Tibial artery (tissue), 4 donors: ENCODE data around the gene VEGFA.

Source experiments
- DNase-seq, 2 donors: peaks; one replicate each; pipeline ENCODE4 v3.0.0-alpha.2; 2019
- H3K27ac ChIP-seq, 2 donors: fragments of 200-600 bp; sonication (generic) in 1 of 2; 1 replicate in 1 of 2; 2 replicates in 1 of 2; pipeline ENCODE4 v1.5.1; 2018 to 2019; ENCODE audit warnings: mild to moderate bottlenecking in 1 of 2
- H3K27me3 ChIP-seq, 2 donors: fragments of 200-600 bp; sonication (generic) in 1 of 2; one replicate each; pipeline versions ENCODE4 v1.5.1 to v1.6.0; 2016 to 2019
- H3K36me3 ChIP-seq, 3 donors: fragments of 200-600 bp; sonication (generic) in 2 of 3; one replicate each; pipeline ENCODE4 v1.5.1; 2016 to 2019; ENCODE audit warnings: mild to moderate bottlenecking in 2 of 3
- H3K4me1 ChIP-seq, 4 donors: fragments of 200-600 bp; sonication (generic) in 2 of 4; 1 replicate in 3 of 4; 2 replicates in 1 of 4; pipeline ENCODE4 v1.5.1; 2016 to 2019
- H3K4me3 ChIP-seq, 2 donors: fragments of 200-600 bp; sonication (generic) in 1 of 2; 1 replicate in 1 of 2; 2 replicates in 1 of 2; pipeline ENCODE4 v1.5.1; 2018 to 2019; ENCODE audit warnings: mild to moderate bottlenecking in 2 of 2
- H3K9me3 ChIP-seq, 3 donors: fragments of 200-600 bp; sonication (generic) in 1 of 3; one replicate each; pipeline ENCODE4 v1.5.1; 2016 to 2019
- intact Hi-C: fragments of 100-400 bp; cut with DNase I; formaldehyde crosslinking; loops from one replicate; pipeline ENCODE4 v1.15.0; 2023; ENCODE audit warnings: low total_unique reads
- TF ChIP-seq, protein P1 (sequence below), 2 experiments: fragments of 200-600 bp in 1 of 2; fragments of 450-650 bp in 1 of 2; IDR thresholded peaks; one replicate each; pipeline ENCODE4 v1.5.1; 2017 to 2019; ENCODE audit warnings: antibody characterized with exemption in 2 of 2, mild to moderate bottlenecking in 1 of 2, moderate library complexity in 1 of 2

Gene VEGFA

DNA sequence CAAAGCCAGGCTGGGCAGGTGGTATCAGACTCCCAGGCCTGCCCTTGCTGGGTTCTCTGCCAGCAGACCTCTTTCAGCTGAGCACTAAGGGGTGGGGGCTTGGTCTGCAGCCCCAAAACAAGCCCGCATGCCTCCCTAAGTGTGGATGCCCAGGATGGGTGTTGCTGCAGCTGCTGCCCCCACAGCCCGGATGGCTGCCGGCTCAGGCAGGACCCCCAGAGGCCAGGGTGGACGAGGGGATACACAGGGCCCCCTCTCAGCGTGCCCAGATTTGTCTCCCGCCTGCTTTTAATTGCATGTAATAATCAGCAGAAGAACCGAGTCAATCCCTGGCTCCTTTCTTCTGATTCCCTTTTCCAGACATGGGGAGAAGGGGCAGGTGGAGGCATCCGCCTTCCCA is 60.8 kb downstream of the VEGFA start:
- TF ChIP-seq, protein P1, sequence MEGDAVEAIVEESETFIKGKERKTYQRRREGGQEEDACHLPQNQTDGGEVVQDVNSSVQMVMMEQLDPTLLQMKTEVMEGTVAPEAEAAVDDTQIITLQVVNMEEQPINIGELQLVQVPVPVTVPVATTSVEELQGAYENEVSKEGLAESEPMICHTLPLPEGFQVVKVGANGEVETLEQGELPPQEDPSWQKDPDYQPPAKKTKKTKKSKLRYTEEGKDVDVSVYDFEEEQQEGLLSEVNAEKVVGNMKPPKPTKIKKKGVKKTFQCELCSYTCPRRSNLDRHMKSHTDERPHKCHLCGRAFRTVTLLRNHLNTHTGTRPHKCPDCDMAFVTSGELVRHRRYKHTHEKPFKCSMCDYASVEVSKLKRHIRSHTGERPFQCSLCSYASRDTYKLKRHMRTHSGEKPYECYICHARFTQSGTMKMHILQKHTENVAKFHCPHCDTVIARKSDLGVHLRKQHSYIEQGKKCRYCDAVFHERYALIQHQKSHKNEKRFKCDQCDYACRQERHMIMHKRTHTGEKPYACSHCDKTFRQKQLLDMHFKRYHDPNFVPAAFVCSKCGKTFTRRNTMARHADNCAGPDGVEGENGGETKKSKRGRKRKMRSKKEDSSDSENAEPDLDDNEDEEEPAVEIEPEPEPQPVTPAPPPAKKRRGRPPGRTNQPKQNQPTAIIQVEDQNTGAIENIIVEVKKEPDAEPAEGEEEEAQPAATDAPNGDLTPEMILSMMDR (IDR thresholded peaks at IDR 0.05): no peak
- DNase-seq: peak in 1 of 2 donors; percentile 42
- Histone ChIP-seq H3K9me3 (no peaks in the 10 kb centered on the region), H3K36me3 (no peaks in the 10 kb centered on the region), H3K4me3 (no peak overlapping the region), H3K27me3 (peaks cover 0 to 17% of the 10 kb centered on the region in 2 donors), H3K4me1 (no peaks in the 10 kb centered on the region), H3K27ac (no peak overlapping the region)
- intact Hi-C loops: no loop called here

DNA sequence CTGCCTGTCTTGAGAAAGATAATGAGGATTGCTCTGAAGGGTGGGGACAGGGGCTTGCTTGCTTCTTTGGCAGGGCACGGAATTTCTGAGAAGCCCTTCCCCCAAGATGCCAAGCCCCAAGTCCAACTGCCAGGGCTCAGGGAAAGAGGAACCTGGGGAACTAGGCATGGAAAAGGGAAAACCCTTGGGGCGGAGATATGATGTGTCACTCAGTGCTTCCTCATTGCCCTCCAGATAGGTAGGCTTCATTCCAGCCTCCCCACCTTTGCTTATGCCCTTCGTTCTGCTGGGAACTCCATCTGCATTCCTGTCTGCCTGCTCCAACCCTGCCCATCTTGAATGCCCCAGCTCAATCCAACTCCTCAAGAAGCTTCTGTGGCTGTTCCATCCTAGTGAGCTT is 61.2 kb downstream of the VEGFA start:
- no peak for DNase-seq
- TF ChIP-seq, protein P1 (IDR thresholded peaks at IDR 0.05): no peak
- no peaks in the 10 kb centered on the region for H3K4me1 ChIP-seq
- no peak overlapping the region for H3K4me3 ChIP-seq
- intact Hi-C loops: no loop called here
- peaks cover 0 to 15% of the 10 kb centered on the region in 2 donors for H3K27me3 ChIP-seq
- no peaks in the 10 kb centered on the region for H3K36me3 ChIP-seq
- H3K9me3 ChIP-seq: no peaks in the 10 kb centered on the region
- no peak overlapping the region for H3K27ac ChIP-seq

DNA sequence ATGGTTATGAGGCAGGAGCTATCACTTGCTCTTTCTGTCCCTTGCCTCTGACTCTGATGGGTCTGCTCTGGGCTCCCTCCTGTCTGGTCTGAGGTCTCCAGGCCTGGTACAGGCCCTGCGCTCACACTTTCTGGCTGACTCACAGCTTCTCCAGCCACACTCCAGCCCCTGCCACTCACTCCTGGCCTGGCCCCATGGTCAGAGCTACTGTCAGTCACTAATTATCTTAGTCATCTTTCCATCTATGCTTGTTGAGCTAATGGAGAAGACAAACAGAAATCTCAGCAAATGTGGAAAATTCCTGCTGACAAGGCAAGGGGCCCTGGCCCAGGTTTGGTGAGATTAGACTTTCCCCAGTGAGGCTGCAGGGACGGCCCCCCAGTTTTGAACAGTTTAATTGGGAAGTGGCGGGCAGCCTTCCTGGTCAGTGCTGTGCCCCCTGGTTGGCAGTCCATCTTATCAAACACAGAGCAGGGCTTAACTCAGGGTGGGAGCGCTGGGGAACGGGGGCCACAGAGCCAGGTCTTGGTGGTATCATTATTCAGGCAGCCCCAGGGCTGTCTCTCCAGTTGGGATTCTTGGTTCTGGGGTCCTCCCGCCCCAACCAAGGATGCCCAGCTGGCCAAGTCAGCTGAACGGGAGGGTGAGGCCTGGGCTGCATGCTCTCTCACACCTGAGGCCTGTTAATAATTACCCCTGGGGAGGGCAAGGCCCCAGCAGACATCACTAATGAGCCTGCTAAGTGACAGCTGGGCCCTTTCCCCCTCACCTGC is 63.4 kb downstream of the VEGFA start:
- Histone ChIP-seq H3K9me3 (no peaks in the 10 kb centered on the region), H3K4me3 (no peak overlapping the region), H3K27ac (no peak overlapping the region), H3K4me1 (no peaks in the 10 kb centered on the region), H3K27me3 (peaks cover 0 to 15% of the 10 kb centered on the region in 2 donors), H3K36me3 (no peaks in the 10 kb centered on the region)
- DNase-seq: no peak
- intact Hi-C loops: no loop called here
- TF ChIP-seq, protein P1 (IDR thresholded peaks at IDR 0.05): no peak

- H3K9me3 ChIP-seq: no peaks in the 10 kb centered on the region
- no peak overlapping the region for H3K27ac ChIP-seq
- intact Hi-C loops: no loop called here
- TF ChIP-seq, protein P1 (IDR thresholded peaks at IDR 0.05): no peak
- peaks cover 0 to 15% of the 10 kb centered on the region in 2 donors for H3K27me3 ChIP-seq
- H3K36me3 ChIP-seq: no peaks in the 10 kb centered on the region
- no peaks in the 10 kb centered on the region for H3K4me1 ChIP-seq
- no peak overlapping the region for H3K4me3 ChIP-seq
- no peak for DNase-seq
These were observed 64.0 kb downstream of the VEGFA start for GRCh38 chr6:43833996-43834390.

- Histone ChIP-seq H3K9me3 (no peaks in the 10 kb centered on the region), H3K4me3 (no peak overlapping the region), H3K27me3 (peaks cover 0 to 15% of the 10 kb centered on the region in 2 donors), H3K27ac (no peak overlapping the region), H3K36me3 (no peaks in the 10 kb centered on the region), H3K4me1 (no peaks in the 10 kb centered on the region)
- intact Hi-C loops: no loop called here
- DNase-seq: no peak
- TF ChIP-seq, protein P1 (IDR thresholded peaks at IDR 0.05): no peak
These were observed 64.6 kb downstream of the VEGFA start for GRCh38 chr6:43834528-43835155.
